IMR-90 (cell line): ENCODE measurements around the gene PRRX1. TPM values are rescaled to one million over a fixed set of nuclear protein-coding genes. Genes with fewer than 3 reads are reported as not detected.

Source experiments
- ATAC-seq: fragments of 200-7000 bp; cut with Tn5 transposase; 2 replicates; pipeline ENCODE4 v1.9.1; 2020; ENCODE audit warnings: low read depth, mild to moderate bottlenecking, moderate library complexity
- BruUV-seq: library from RNA; stranded (reverse); fragments of 400-500 nt; replicated peaks from 2 replicates; lab custom pipeline; 2021; lab: Mats Ljungman, UMichigan
- CTCF ChIA-PET: fragments of 300-600 bp; formaldehyde crosslinking; extraction: SDS; loops from one replicate; lab custom pipeline; 2021; ENCODE audit warnings: antibody characterized with exemption; lab: Yijun Ruan, JAX
- POLR2A ChIA-PET: fragments of 300-600 bp; sonication (Branson Sonifier 250); formaldehyde crosslinking; loops from one replicate; lab custom pipeline; 2022; ENCODE audit warnings: antibody characterized with exemption; ENCODE audit not compliant: unreplicated experiment; lab: Charles Lee
- DNase-seq: peaks from one replicate; pipeline ENCODE4 v3.0.0; 2013
- H2AFZ ChIP-seq: replicated peaks from 2 replicates; pipeline ENCODE3; 2013; ENCODE audit warnings: low read length, mild to moderate bottlenecking; ENCODE audit not compliant: poor library complexity
- H2AK5ac ChIP-seq: 2 replicates; pipeline ENCODE4 v1.6.1; 2013; ENCODE audit warnings: low read depth, low read length, inconsistent platforms
- H2AK9ac ChIP-seq: replicated peaks from 2 replicates; pipeline ENCODE3; 2013; ENCODE audit warnings: mild to moderate bottlenecking, low read depth, low read length, moderate library complexity; ENCODE audit not compliant: poor library complexity
- H2BK120ac ChIP-seq: 2 replicates; pipeline ENCODE4 v1.6.1; 2013; ENCODE audit warnings: low read depth, low read length, inconsistent platforms
- H2BK15ac ChIP-seq: 3 replicates; pipeline ENCODE4 v1.6.1; 2013; ENCODE audit warnings: low read depth, low read length, inconsistent platforms
- H2BK20ac ChIP-seq: 2 replicates; pipeline ENCODE4 v1.6.1; 2013; ENCODE audit warnings: low read depth, mild to moderate bottlenecking, inconsistent platforms, low read length, moderate library complexity
- H2BK5ac ChIP-seq: 2 replicates; pipeline ENCODE4 v1.6.1; 2013; ENCODE audit warnings: mild to moderate bottlenecking, low read depth, low read length, inconsistent platforms; ENCODE audit not compliant: poor library complexity, severe bottlenecking
- H3K14ac ChIP-seq: replicated peaks from 2 replicates; pipeline ENCODE4 v1.6.1; 2013; ENCODE audit warnings: low read depth, low read length, inconsistent platforms
- H3K18ac ChIP-seq: 2 replicates; pipeline ENCODE4 v1.6.1; 2013; ENCODE audit warnings: low read depth, low read length, control low read depth
- H3K23ac ChIP-seq: 2 replicates; pipeline ENCODE4 v1.6.1; 2013; ENCODE audit warnings: low read depth, low read length, inconsistent platforms
- H3K27ac ChIP-seq: 2 replicates; pipeline ENCODE4 v1.5.1; 2013; ENCODE audit warnings: mild to moderate bottlenecking, control low read depth, low read length; ENCODE audit not compliant: insufficient read depth
- H3K27me3 ChIP-seq: 2 replicates; pipeline ENCODE4 v1.6.1; 2013; ENCODE audit warnings: low read length; ENCODE audit not compliant: control insufficient read depth, insufficient read depth
- H3K36me3 ChIP-seq: 2 replicates; pipeline ENCODE4 v1.6.1; 2013; ENCODE audit warnings: low read length, mixed read lengths; ENCODE audit not compliant: control insufficient read depth, insufficient read depth
- H3K4ac ChIP-seq: 2 replicates; pipeline ENCODE4 v1.6.1; 2013; ENCODE audit warnings: low read depth, low read length, inconsistent platforms
- H3K4me1 ChIP-seq: 2 replicates; pipeline ENCODE4 v1.6.1; 2013; ENCODE audit warnings: low read length, mixed read lengths; ENCODE audit not compliant: control insufficient read depth, insufficient read depth
- H3K4me2 ChIP-seq: 2 replicates; pipeline ENCODE4 v1.6.1; 2013; ENCODE audit warnings: low read depth, mild to moderate bottlenecking, control low read depth, low read length, moderate library complexity
- H3K4me3 ChIP-seq: 2 replicates; pipeline ENCODE4 v1.5.1; 2013; ENCODE audit warnings: low read depth, mild to moderate bottlenecking, control low read depth, low read length, moderate library complexity; ENCODE audit not compliant: insufficient read depth
- H3K56ac ChIP-seq: 2 replicates; pipeline ENCODE4 v1.6.1; 2013; ENCODE audit warnings: low read length, inconsistent platforms; ENCODE audit not compliant: insufficient read depth; ENCODE audit errors: extremely low read depth
- H3K79me1 ChIP-seq, 2 experiments: 2 replicates each; pipeline ENCODE4 v1.6.1; 2013; ENCODE audit warnings: low read length in 2 of 2, inconsistent platforms in 1 of 2, low read depth in 1 of 2
- H3K9ac ChIP-seq: 2 replicates; pipeline ENCODE4 v1.6.1; 2013; ENCODE audit warnings: low read depth, low read length, control low read depth
- H3K9me1 ChIP-seq: 2 replicates; pipeline ENCODE4 v1.6.1; 2013; ENCODE audit warnings: low read length, inconsistent platforms; ENCODE audit not compliant: insufficient read depth
- H3K9me3 ChIP-seq: 2 replicates; pipeline ENCODE4 v1.6.1; 2013; ENCODE audit warnings: low read length; ENCODE audit not compliant: control insufficient read depth, insufficient read depth
- H4K20me1 ChIP-seq: 2 replicates; pipeline ENCODE4 v1.6.1; 2013; ENCODE audit warnings: low read length, inconsistent platforms; ENCODE audit not compliant: insufficient read depth
- H4K5ac ChIP-seq: 2 replicates; pipeline ENCODE4 v1.6.1; 2013; ENCODE audit warnings: mild to moderate bottlenecking, low read depth, low read length, control low read depth
- H4K8ac ChIP-seq, 2 experiments: 2 replicates each; pipeline ENCODE4 v1.6.1; 2013; ENCODE audit warnings: low read depth in 2 of 2, low read length in 2 of 2, control low read depth in 1 of 2, inconsistent platforms in 1 of 2
- H4K91ac ChIP-seq: 2 replicates; pipeline ENCODE4 v1.6.1; 2013; ENCODE audit warnings: low read depth, low read length, inconsistent platforms; ENCODE audit not compliant: insufficient read depth
- BHLHE40 ChIP-seq: fragments of 150-350 bp; IDR thresholded peaks from 2 replicates; pipeline ENCODE4 v1.6.1; 2016; ENCODE audit warnings: mild to moderate bottlenecking, low read depth, low read length
- CEBPB ChIP-seq: IDR thresholded peaks from 2 replicates; pipeline ENCODE4 v1.6.1; 2012; ENCODE audit warnings: low read depth, low read length, improper control_type of control experiment
- CHD1 ChIP-seq: IDR thresholded peaks from 2 replicates; pipeline ENCODE4 v1.6.1; 2012; ENCODE audit warnings: low read depth, low read length, improper control_type of control experiment
- FOS ChIP-seq: fragments of 150-350 bp; IDR thresholded peaks from 2 replicates; pipeline ENCODE4 v1.6.1; 2016; ENCODE audit warnings: low read depth, low read length
- NFE2L2 ChIP-seq: fragments of 150-350 bp; IDR thresholded peaks from 2 replicates; pipeline ENCODE4 v1.6.1; 2016; ENCODE audit warnings: low read depth, mild to moderate bottlenecking, low read length
- POLR2A ChIP-seq: IDR thresholded peaks from 2 replicates; pipeline ENCODE4 v1.6.1; 2012; ENCODE audit warnings: mild to moderate bottlenecking, low read depth, low read length
- RAD21 ChIP-seq: IDR thresholded peaks from 2 replicates; pipeline ENCODE4 v1.6.1; 2012; ENCODE audit warnings: low read length, improper control_type of control experiment
- USF2 ChIP-seq: fragments of 150-350 bp; IDR thresholded peaks from 2 replicates; pipeline ENCODE4 v1.6.1; 2017; ENCODE audit warnings: mild to moderate bottlenecking, antibody characterized with exemption, low read length, low read depth
- WGBS, 2 experiments: methylation state at CpG; one replicate each; pipeline versions ENCODE4 v1.1.5 to v1.1.7; 2013; ENCODE audit warnings: missing lambda C conversion rate in 2 of 2; ENCODE audit not compliant: insufficient read length in 1 of 2; ENCODE audit errors: extremely low coverage in 2 of 2; 5-methylcytosine and 5-hydroxymethylcytosine counted together
- dilution Hi-C: fragments of 300-500 bp; cut with HindIII; formaldehyde crosslinking; loops from one replicate; pipeline ENCODE4 v1.14.3; 2018; ENCODE audit warnings: low sequenced_read_pairs; ENCODE audit not compliant: unreplicated experiment
- in situ Hi-C: fragments of 300-500 bp; cut with MboI; formaldehyde crosslinking; loops from 3 replicates; pipeline ENCODE4 v1.14.3; 2019; ENCODE audit warnings: low sequenced_read_pairs, inconsistent platforms, mixed read lengths
- intact Hi-C: fragments of 100-400 bp; cut with micrococcal nuclease; formaldehyde crosslinking; loops from 2 replicates; pipeline ENCODE4 v1.10.0; 2022
- polyA plus RNA-seq, 3 experiments: library from polyadenylated mRNA; depleted of rRNA; stranded (reverse); fragments of >200 nt; gene quantifications; 2 replicates each; pipeline ENCODE4 v1.2.3, GENCODE V29; 2012; ENCODE audit warnings: low replicate concordance in 1 of 3
- total RNA-seq: library from RNA; depleted of rRNA; stranded (reverse); fragments of >200 nt; gene quantifications from 2 replicates; pipeline ENCODE4 v1.2.3, GENCODE V29; 2012

PRRX1 gene
- total and polyA plus RNA-seq, 2 of the 4 experiments (the other 2 are of a cell fraction): 50.0 to 65.4 TPM

DNA sequence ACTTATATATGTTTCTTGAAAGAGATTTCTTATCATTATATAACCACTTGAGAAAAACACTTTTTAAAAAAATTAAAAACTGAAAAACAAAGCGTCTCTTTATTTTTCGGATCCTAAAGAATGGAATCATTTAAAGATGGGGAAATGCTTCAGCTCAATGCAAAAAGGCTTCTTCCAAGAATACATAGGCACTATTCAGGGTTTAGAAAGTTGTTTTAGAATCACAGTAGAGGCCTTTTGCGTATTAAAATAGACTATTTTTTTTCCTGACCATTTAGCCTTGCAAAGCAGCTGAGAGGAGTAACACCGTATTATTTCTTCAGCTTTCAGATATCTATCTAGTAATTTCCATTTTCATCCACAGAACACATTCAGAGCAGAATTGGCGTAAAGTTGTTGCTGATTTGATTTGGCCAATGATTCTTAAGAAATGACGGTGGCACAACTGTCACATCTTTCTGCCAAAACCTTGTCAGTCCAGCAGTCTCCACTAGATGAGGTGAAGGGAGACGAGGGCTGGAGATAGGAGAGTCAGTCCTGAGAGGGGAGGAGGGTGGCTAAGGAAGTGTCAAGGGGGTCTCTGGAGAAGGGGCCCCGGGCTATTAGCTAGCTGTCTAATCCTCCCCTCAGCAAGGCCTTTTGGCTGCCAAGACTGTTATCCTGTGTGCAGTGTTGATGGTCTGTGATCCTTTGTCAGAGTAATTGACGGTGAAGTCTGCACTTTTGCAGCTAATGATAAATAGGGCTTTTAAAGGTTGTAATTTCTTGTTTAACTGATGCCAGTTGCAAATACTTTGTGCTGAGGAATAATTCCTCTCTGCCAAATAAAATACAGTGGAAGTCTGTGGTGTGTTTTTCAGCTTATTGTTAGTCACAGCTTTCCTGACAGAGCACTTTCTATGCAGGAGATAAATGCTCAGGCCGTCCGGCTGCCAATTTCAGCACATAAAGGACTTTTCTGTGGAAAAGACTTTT lies 34.7 kb downstream of the PRRX1 start:
- H3K14ac ChIP-seq: peak overlapping the region; percentile 42
- no TSS peak for BruUV-seq
- 0 out of 2 replicates have a peak overlapping the region, but pooled peaks have one; percentile 4 for H3K27ac ChIP-seq

More for the DNA sequence above, 34.7 kb downstream of the PRRX1 start:
- Histone ChIP-seq H4K8ac (peak overlapping the region; percentile 4 to 32; a peak in 1 of 4 replicates), H4K20me1 (no peaks in the 10 kb centered on the region), H4K5ac (peak overlapping the region; percentile 1), H2BK120ac (peak overlapping the region; percentile 23), H3K9ac (0 out of 2 replicates have a peak overlapping the region, but pooled peaks have one; percentile 3), H4K91ac (peak overlapping the region; percentile 16; the same call in 1 of the 2 replicates), H3K4me2 (peak overlapping the region; percentile 2), H3K4ac (peak overlapping the region; percentile 48; the same call in 1 of the 2 replicates), H3K4me3 (no peak overlapping the region), H2BK5ac (peak overlapping the region; percentile 8), H3K9me3 (no peaks in the 10 kb centered on the region), H2BK20ac (no peak overlapping the region), H3K9me1 (peaks cover 12% of the 10 kb centered on the region), H2AK5ac (no peak overlapping the region; the same call in 1 of the 2 replicates), H2BK15ac (no peak overlapping the region), H3K27me3 (no peaks in the 10 kb centered on the region), H3K18ac (peak overlapping the region; percentile 56), H3K56ac (no peak overlapping the region), H2AK9ac (no peak overlapping the region), H3K79me1 (peaks cover 24 to 58% of the 10 kb centered on the region in 2 experiments), H3K23ac (peak overlapping the region; percentile 9; the same call in 1 of the 2 replicates), H2AFZ (no peak overlapping the region), H3K36me3 (peaks cover 2% of the 10 kb centered on the region; the same call in 1 of the 2 replicates), H3K4me1 (peaks cover 18% of the 10 kb centered on the region)
- ChIA-PET POLR2A (interaction anchor here (0.5 kb wide), 1 partner anchor 168 kb away, joined by 5 read pairs; no protein-coding TSS in a partner anchor), CTCF (interaction anchor here (1.7 kb wide), 1 partner anchor 9 kb away, joined by 12 read pairs; no protein-coding TSS in a partner anchor)
- dilution Hi-C loops (no loop called here), intact Hi-C loops (no loop called here), in situ Hi-C loops (no loop called here)
- peak; percentile 64 for ATAC-seq
- no peak for TF ChIP-seq BHLHE40
- no peak for TF ChIP-seq CEBPB
- no peak for TF ChIP-seq CHD1
- no peak for TF ChIP-seq RAD21
- TF ChIP-seq POLR2A: no peak
- TF ChIP-seq NFE2L2: no peak
- no peak for TF ChIP-seq FOS
- no peak for TF ChIP-seq USF2
- DNase-seq: peak; percentile 57
- WGBS, 2 experiments: no CpG with 5 or more reads among the region's 11 CpGs
